Heart right ventricle (tissue), 16 donors: Measurements from ENCODE around the gene FAM114A2. TPM values are rescaled to one million over a fixed set of nuclear protein-coding genes. Genes with fewer than 3 reads are reported as not detected.
A peak's percentile ranks its signal among the peaks of the same experiment; 100 is the strongest.

Experiments used
- ATAC-seq, 8 donors: fragments of 200-7000 bp; cut with Tn5 transposase; one replicate each; pipeline ENCODE4 v1.9.1; 2020; ENCODE audit warnings: mild to moderate bottlenecking in 8 of 8, moderate library complexity in 8 of 8, moderate number of reproducible peaks in 1 of 8
- DNase-seq, 2 donors: peaks; one replicate each; pipeline ENCODE4 v3.0.0-alpha.2; 2020
- H3K27ac ChIP-seq, 10 donors: fragments of 200-600 bp; sonication (generic) in 2 of 10; one replicate each; pipeline versions ENCODE4 v1.5.0 to v1.8.0; 2020 to 2022; ENCODE audit warnings: mild to moderate bottlenecking in 3 of 10
- H3K27me3 ChIP-seq, 7 donors: fragments of 200-600 bp; one replicate each; pipeline ENCODE4 v1.8.0; 2021 to 2022; ENCODE audit warnings: mild to moderate bottlenecking in 2 of 7
- H3K36me3 ChIP-seq, 9 donors: fragments of 200-600 bp; sonication (generic) in 1 of 9; one replicate each; pipeline versions ENCODE4 v1.5.0 to v1.8.0; 2020 to 2022; ENCODE audit warnings: mild to moderate bottlenecking in 2 of 9
- H3K4me1 ChIP-seq, 9 donors: fragments of 200-600 bp; sonication (generic) in 1 of 9; one replicate each; pipeline versions ENCODE4 v1.5.0 to v1.8.0; 2020 to 2022; ENCODE audit warnings: mild to moderate bottlenecking in 4 of 9
- H3K4me3 ChIP-seq, 10 donors: fragments of 200-600 bp; sonication (generic) in 2 of 10; one replicate each; pipeline versions ENCODE4 v1.5.0 to v1.8.0; 2020 to 2022; ENCODE audit warnings: mild to moderate bottlenecking in 7 of 10, moderate library complexity in 2 of 10
- H3K9me3 ChIP-seq, 11 donors: fragments of 200-600 bp in 10 of 11; sonication (generic) in 2 of 11; one replicate each; pipeline versions ENCODE4 v1.5.0 to v1.8.0; 2013 to 2022; ENCODE audit warnings: mild to moderate bottlenecking in 2 of 11, control low read depth in 1 of 11, moderate library complexity in 1 of 11
- WGBS, 2 donors: extraction: QIAGEN DNeasy Blood & Tissue Kit; methylation state at CpG; one replicate each; pipeline ENCODE4 v1.1.7; 2013; ENCODE audit warnings: inconsistent platforms in 1 of 2; 5-methylcytosine and 5-hydroxymethylcytosine counted together
- intact Hi-C, 10 donors: fragments of 100-400 bp; cut with DNase I; formaldehyde crosslinking; loops; one replicate each; pipeline versions ENCODE4 v1.11.1 to v1.14.2; 2022
- polyA plus RNA-seq, 2 donors: library from polyadenylated mRNA; stranded (reverse); fragments of 200-250 nt; gene quantifications; one replicate each; pipeline ENCODE4 v1.2.3, GENCODE V29; 2013
- total RNA-seq, 10 donors: library from RNA; stranded (reverse); fragmentation: NEBNext Ultra II Directional in 3 of 10; extraction: Animal tissue kit (Norgen Biotek cat#: 25700) in 3 of 10; gene quantifications; one replicate each; pipeline versions ENCODE4 v1.2.1 to v1.2.4, GENCODE V29; 2021 to 2023
- TF ChIP-seq, protein P1 (sequence below), 9 donors: fragments of 200-600 bp; sonication (generic) in 2 of 9; IDR thresholded peaks; one replicate each; pipeline versions ENCODE4 v1.5.0 to v1.8.0; 2021 to 2022; ENCODE audit warnings: antibody characterized with exemption in 9 of 9, mild to moderate bottlenecking in 5 of 9, moderate library complexity in 1 of 9
- donor health status: Arrhythmogenic right ventricular cardiomyopathy.
- donor health status: ischemic (EF 13 %, LVEDD 7.1; RV severe dilation, severe dysfunction).
- donor health status: healthy with polysubstance abuse.
- donor health status: DM: no; HTN: yes; CAD: no.
- donor health status: DM: no; HTN: no; CAD: no.
- donor health status: ischemic (EF 25% LVEDD 6.9; RV normal size, moderate dysfunction).
- donor health status: ischemic (EF 25% LVEDD 5.7; RV mildly dilated, moderate dysfunction).
- donor health status: healthy.
- donor health status: DM: yes; HTN: yes; CAD: no.
- donor health status: Ischemic cardiomyopathy.
- donor health status: ischemic (EF 35%, LVEDD 5.7; RV mildly dilated, moderate dysfunction).
- donor health status: nonischemic (EF 11% LVEDD 7.7; RV severe dilation, severe dysfunction).
- donor health status: DM: yes; HTN: yes; CAD: no.
- donor health status: PGD.
- donor health status: ischemic (EF 29% LVEDD 5.4; RV normal size, mild dysfunction).
- donor health status: nonischemic (EF 23%, LVEDD 6.1; RV moderate dilation, normal function).

FAM114A2 gene
- total and polyA plus RNA-seq, 12 donors, result 7.8 to 47.5 (median 35.4) TPM

DNA sequence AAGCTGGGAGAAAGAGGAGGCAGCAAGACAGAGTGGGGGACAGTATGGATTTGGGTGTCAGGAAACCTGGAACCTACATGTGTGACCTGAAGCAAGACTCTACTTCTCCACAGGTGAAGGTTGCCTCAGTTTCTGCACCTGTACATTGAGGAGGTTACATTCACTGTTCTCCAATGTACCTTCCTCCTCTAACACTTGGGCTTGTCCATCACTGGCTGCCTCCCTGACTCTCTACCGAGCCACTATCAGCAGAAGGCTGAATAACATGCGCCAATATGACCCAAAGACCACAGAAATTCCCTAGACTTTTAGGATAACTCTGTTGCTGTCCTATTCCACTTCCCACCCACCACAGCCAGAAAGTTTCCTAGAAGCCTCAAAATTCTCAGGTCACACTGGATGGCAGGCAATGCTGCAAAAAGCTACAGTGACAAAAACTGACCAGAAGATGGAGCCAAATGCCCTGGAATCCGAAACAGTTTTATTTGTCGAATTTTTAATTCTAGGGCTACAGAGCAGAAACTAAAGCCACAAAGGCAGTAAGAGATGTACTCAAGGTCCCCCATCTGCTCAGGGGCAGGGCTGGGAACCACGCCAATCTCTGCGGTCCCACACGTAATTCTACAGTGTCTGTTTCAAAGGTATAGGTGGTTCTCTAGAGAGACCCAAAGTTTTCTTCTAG, 64.4 kb downstream of the FAM114A2 start:
- DNase-seq (peak in 1 of 2 donors; percentile 36), ATAC-seq (peak in 7 of 8 donors; percentile 31 to 76 (median 41))
- TF ChIP-seq, protein P1, sequence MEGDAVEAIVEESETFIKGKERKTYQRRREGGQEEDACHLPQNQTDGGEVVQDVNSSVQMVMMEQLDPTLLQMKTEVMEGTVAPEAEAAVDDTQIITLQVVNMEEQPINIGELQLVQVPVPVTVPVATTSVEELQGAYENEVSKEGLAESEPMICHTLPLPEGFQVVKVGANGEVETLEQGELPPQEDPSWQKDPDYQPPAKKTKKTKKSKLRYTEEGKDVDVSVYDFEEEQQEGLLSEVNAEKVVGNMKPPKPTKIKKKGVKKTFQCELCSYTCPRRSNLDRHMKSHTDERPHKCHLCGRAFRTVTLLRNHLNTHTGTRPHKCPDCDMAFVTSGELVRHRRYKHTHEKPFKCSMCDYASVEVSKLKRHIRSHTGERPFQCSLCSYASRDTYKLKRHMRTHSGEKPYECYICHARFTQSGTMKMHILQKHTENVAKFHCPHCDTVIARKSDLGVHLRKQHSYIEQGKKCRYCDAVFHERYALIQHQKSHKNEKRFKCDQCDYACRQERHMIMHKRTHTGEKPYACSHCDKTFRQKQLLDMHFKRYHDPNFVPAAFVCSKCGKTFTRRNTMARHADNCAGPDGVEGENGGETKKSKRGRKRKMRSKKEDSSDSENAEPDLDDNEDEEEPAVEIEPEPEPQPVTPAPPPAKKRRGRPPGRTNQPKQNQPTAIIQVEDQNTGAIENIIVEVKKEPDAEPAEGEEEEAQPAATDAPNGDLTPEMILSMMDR (IDR thresholded peaks at IDR 0.05), result peak; percentile 56 to 82 (median 77)
- H3K4me3 ChIP-seq, result no peak overlapping the region
- H3K9me3 ChIP-seq, result no peaks in the 10 kb centered on the region
- H3K36me3 ChIP-seq, result no peaks in the 10 kb centered on the region
- no peaks in the 10 kb centered on the region for H3K27me3 ChIP-seq
- H3K4me1 ChIP-seq, result peaks cover 0 to 5% (median 0%) of the 10 kb centered on the region in 9 donors
- H3K27ac ChIP-seq, result no peak overlapping the region
- 19 to 20% methylated on average over 7 of the region's 7 CpGs for WGBS, 2 donors
- intact Hi-C loops, result loop anchor here in 8 of 10 donors (2.0 to 10.0 kb wide), 9 partner anchors 201 to 441 kb away; no protein-coding TSS in a partner anchor

DNA sequence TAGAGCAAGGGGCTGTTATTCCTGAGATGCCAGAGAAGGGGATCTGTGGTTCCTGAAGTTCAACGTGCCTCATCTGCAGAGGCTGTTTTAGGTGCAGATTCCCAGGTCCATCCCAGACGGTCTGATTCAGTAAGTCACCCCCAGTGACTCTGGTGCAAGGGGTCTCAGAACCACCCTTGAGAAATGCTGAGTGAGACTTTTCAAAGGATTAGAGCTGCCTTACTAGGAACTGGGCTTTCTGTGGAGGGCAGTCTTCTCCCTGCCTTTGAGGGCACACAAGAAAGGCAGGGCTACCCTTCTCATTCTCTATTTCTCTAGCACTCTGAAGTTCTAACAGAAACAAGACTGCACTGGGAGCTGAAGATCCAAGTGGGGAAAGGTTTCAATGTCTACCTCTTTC, 66.5 kb downstream of the FAM114A2 start:
- ATAC-seq (no peak), DNase-seq (no peak)
- no peaks in the 10 kb centered on the region for H3K36me3 ChIP-seq
- no peak overlapping the region for H3K4me3 ChIP-seq
- no peaks in the 10 kb centered on the region for H3K9me3 ChIP-seq
- 67 to 85% methylated on average over 2 of the region's 2 CpGs for WGBS, 2 donors
- peaks cover 0 to 5% (median 0%) of the 10 kb centered on the region in 9 donors for H3K4me1 ChIP-seq
- no peak overlapping the region for H3K27ac ChIP-seq
- TF ChIP-seq, protein P1 (IDR thresholded peaks at IDR 0.05), result no peak
- H3K27me3 ChIP-seq, result peaks cover 0 to under 1% (median 0%) of the 10 kb centered on the region in 7 donors
- intact Hi-C loops, result loop anchor here in 7 of 10 donors (5.0 to 10.0 kb wide), 6 partner anchors 203 to 443 kb away; no protein-coding TSS in a partner anchor

DNA sequence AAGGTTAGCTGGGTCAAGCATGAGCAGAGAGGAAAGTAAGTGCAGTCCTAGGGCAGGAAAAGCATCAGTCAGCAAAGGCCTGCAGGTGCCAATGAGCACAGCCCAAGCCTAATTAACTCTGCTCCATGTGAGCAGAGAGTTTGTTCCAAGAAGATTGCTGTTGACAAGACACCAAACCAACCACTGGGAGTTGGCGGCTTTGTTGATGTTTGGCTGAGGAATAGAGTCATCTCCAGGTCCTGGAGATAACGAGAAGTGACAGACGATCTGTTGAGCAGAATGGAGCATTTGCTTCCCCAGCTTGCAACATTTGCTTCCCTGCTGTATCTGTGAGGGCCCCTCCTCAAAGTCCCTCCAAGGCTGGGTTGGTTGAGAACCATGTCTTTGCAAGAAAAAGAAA, 68.2 kb downstream of the FAM114A2 start:
- H3K36me3 ChIP-seq, result no peaks in the 10 kb centered on the region
- WGBS, 2 donors, result 62 to 65% methylated on average over 3 of the region's 3 CpGs
- ATAC-seq, result no peak

DNA sequence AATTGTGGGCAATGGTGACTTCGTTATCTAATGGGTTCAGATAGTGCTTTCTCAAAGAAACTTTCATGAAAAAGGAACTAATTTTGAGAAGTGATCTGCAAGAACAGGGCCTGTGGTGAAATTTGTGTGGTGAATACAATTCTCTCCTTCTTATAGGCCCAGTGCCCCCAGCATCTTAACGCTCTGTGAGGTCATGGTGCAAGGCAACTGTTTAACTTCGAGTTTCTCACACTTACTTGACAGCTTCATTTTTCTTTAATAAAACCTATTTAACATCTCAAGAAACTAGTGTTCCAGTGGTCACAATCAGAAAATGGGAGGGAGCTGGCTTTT, 69.2 kb downstream of the FAM114A2 start:
- DNase-seq (no peak), ATAC-seq (no peak)
- Histone ChIP-seq H3K4me3 (no peak overlapping the region), H3K9me3 (no peaks in the 10 kb centered on the region), H3K36me3 (no peaks in the 10 kb centered on the region), H3K27ac (no peak overlapping the region), H3K27me3 (peaks cover 0 to 11% (median 0%) of the 10 kb centered on the region in 7 donors), H3K4me1 (peaks cover 0 to 2% (median 0%) of the 10 kb centered on the region in 9 donors)
- WGBS, 2 donors, result 78 to 82% methylated on average over 3 of the region's 3 CpGs
- intact Hi-C loops, result loop anchor here in 7 of 10 donors (1.0 to 10.0 kb wide), 5 partner anchors 470 to 1437 kb away; no protein-coding TSS in a partner anchor
- TF ChIP-seq, protein P1 (IDR thresholded peaks at IDR 0.05), result no peak

More for the DNA sequence above, 68.2 kb downstream of the FAM114A2 start:
- intact Hi-C loops, result loop anchor here in 7 of 10 donors (5.0 to 10.0 kb wide), 6 partner anchors 204 to 444 kb away; no protein-coding TSS in a partner anchor
- DNase-seq, result no peak
- TF ChIP-seq, protein P1 (IDR thresholded peaks at IDR 0.05), result no peak
- no peak overlapping the region for H3K27ac ChIP-seq
- H3K9me3 ChIP-seq, result no peaks in the 10 kb centered on the region
- peaks cover 0 to 10% (median 0%) of the 10 kb centered on the region in 7 donors for H3K27me3 ChIP-seq
- peaks cover 0 to 5% (median 0%) of the 10 kb centered on the region in 9 donors for H3K4me1 ChIP-seq
- no peak overlapping the region for H3K4me3 ChIP-seq
